Endothelial cell of umbilical vein (primary cell): ENCODE measurements around the gene SEBOX. TPM values are rescaled to one million over a fixed set of nuclear protein-coding genes. Genes with fewer than 3 reads are reported as not detected.

ENCODE experiments used
- BruUV-seq: library from RNA; stranded (reverse); fragments of 400-500 nt; replicated peaks from 2 replicates; lab custom pipeline; 2021; lab: Mats Ljungman, UMichigan
- CTCF ChIA-PET: fragments of 300-600, 350-600 bp; sonication (Branson Sonifier 250); formaldehyde crosslinking; loops from one replicate; lab custom pipeline; 2021; ENCODE audit warnings: antibody characterized with exemption, inconsistent platforms; lab: Charles Lee
- POLR2A ChIA-PET: fragments of 300-600, 350-600 bp; sonication (Branson Sonifier 250); formaldehyde crosslinking; loops from one replicate; lab custom pipeline; 2021; ENCODE audit warnings: antibody characterized with exemption, inconsistent platforms; lab: Charles Lee
- DNase-seq: peaks from one replicate; pipeline ENCODE4 v3.0.0-alpha.2; 2011; ENCODE audit warnings: low read depth, low spot score
- FAIRE-seq: peaks from 2 replicates; lab custom pipeline; 2011; peaks lifted over from hg19 to GRCh38; lab: Jason Lieb, UNC
- H2AFZ ChIP-seq: 2 replicates; pipeline ENCODE4 v1.6.0; 2012; ENCODE audit warnings: low read depth, low read length, control low read depth, inconsistent platforms
- H3K27ac ChIP-seq: 2 replicates; pipeline ENCODE4 v1.5.1; 2011; ENCODE audit warnings: low read depth, mild to moderate bottlenecking, control low read depth, low read length, moderate library complexity; ENCODE audit not compliant: insufficient read depth
- H3K27me3 ChIP-seq, 2 experiments: 2 replicates each; pipeline versions ENCODE4 v1.6.0 to v1.6.1; 2011; ENCODE audit warnings: low read length in 2 of 2, mixed read lengths in 1 of 2; ENCODE audit not compliant: control insufficient read depth in 2 of 2, insufficient read depth in 2 of 2
- H3K36me3 ChIP-seq, 2 experiments: 2 replicates in 1 of 2; 3 replicates in 1 of 2; pipeline ENCODE4 v1.5.1; 2011; ENCODE audit warnings: low read length in 2 of 2, mild to moderate bottlenecking in 1 of 2, moderate library complexity in 1 of 2; ENCODE audit not compliant: control insufficient read depth in 2 of 2, insufficient read depth in 2 of 2; ENCODE audit errors: extremely low read depth in 1 of 2
- H3K4me1 ChIP-seq: 3 replicates; pipeline ENCODE4 v1.5.1; 2011; ENCODE audit warnings: mild to moderate bottlenecking, low read length; ENCODE audit not compliant: control insufficient read depth, insufficient read depth; ENCODE audit errors: extremely low read depth
- H3K4me2 ChIP-seq: 2 replicates; pipeline ENCODE4 v1.6.1; 2011; ENCODE audit warnings: low read length, control low read depth, mixed read lengths; ENCODE audit not compliant: insufficient read depth
- H3K4me3 ChIP-seq, 3 experiments: fragments of 200-600 bp in 1 of 3; sonication (generic), shearing (Covaris generic) in 1 of 3; replicated peaks in 1 of 3; 2 replicates each; pipeline ENCODE4 v1.5.1; 2011 to 2016; ENCODE audit warnings: control low read depth in 3 of 3, low read length in 3 of 3, mild to moderate bottlenecking in 2 of 3, inconsistent platforms in 1 of 3, low read depth in 1 of 3, moderate library complexity in 1 of 3; ENCODE audit not compliant: insufficient read depth in 1 of 3
- H3K79me2 ChIP-seq: 2 replicates; pipeline ENCODE4 v1.6.0; 2012; ENCODE audit warnings: low read length, inconsistent platforms; ENCODE audit not compliant: control insufficient read depth, insufficient read depth
- H3K9ac ChIP-seq: replicated peaks from 2 replicates; pipeline ENCODE3; 2011; ENCODE audit warnings: low read length, control low read depth; ENCODE audit not compliant: insufficient read depth; ENCODE audit errors: extremely low read depth
- H3K9me1 ChIP-seq: replicated peaks from 3 replicates; pipeline ENCODE4 v1.6.0; 2011; ENCODE audit warnings: mild to moderate bottlenecking, low read length; ENCODE audit not compliant: control insufficient read depth, insufficient read depth; ENCODE audit errors: extremely low read depth
- H3K9me3 ChIP-seq: replicated peaks from 2 replicates; pipeline ENCODE4 v1.5.1; 2012; ENCODE audit warnings: low read length, inconsistent platforms; ENCODE audit not compliant: control insufficient read depth, insufficient read depth
- H4K20me1 ChIP-seq: replicated peaks from 2 replicates; pipeline ENCODE3; 2011; ENCODE audit warnings: mild to moderate bottlenecking, low read length; ENCODE audit not compliant: control insufficient read depth, insufficient read depth; ENCODE audit errors: extremely low read depth
- CTCF ChIP-seq, 2 donors: IDR thresholded peaks; 1 replicate in 1 of 2; 2 replicates in 1 of 2; pipeline ENCODE4 v1.5.1; 2011; ENCODE audit warnings: low read length in 2 of 2, mild to moderate bottlenecking in 2 of 2, moderate library complexity in 2 of 2, control low read depth in 1 of 2, inconsistent platforms in 1 of 2, low read depth in 1 of 2; ENCODE audit not compliant: insufficient read depth in 1 of 2; ENCODE audit errors: extremely low read depth in 1 of 2
- EZH2 ChIP-seq: IDR thresholded peaks from 2 replicates; pipeline ENCODE4 v1.6.1; 2012; ENCODE audit warnings: borderline replicate concordance, low read depth, mild to moderate bottlenecking, moderate library complexity, low read length, inconsistent platforms; ENCODE audit not compliant: severe bottlenecking
- FOS ChIP-seq: IDR thresholded peaks from 2 replicates; pipeline ENCODE4 v1.6.1; 2011; ENCODE audit warnings: mild to moderate bottlenecking, low read length, moderate library complexity, borderline replicate concordance; ENCODE audit not compliant: insufficient read depth
- GATA2 ChIP-seq: IDR thresholded peaks from 2 replicates; pipeline ENCODE4 v1.7.0; 2011; ENCODE audit warnings: low read depth, mild to moderate bottlenecking, moderate library complexity, mixed read lengths, low read length; ENCODE audit not compliant: insufficient read length, insufficient read depth
- JUN ChIP-seq: IDR thresholded peaks from 2 replicates; pipeline ENCODE4 v1.6.1; 2011; ENCODE audit warnings: borderline replicate concordance, low read depth; ENCODE audit not compliant: insufficient read length, insufficient read depth
- MAX ChIP-seq: IDR thresholded peaks from 2 replicates; pipeline ENCODE4 v1.6.1; 2011; ENCODE audit not compliant: insufficient read depth, insufficient read length
- MYC ChIP-seq: IDR thresholded peaks from one replicate; pipeline ENCODE4 v1.6.1; 2011; ENCODE audit warnings: mild to moderate bottlenecking, low read depth, low read length
- POLR2A ChIP-seq: IDR thresholded peaks from 2 replicates; pipeline ENCODE4 v1.6.1; 2012; ENCODE audit warnings: low read depth, mild to moderate bottlenecking, control low read depth, low read length
- POLR2AphosphoS5 ChIP-seq: IDR thresholded peaks from 2 replicates; pipeline ENCODE4 v1.6.1; 2012; ENCODE audit warnings: low read depth, mild to moderate bottlenecking, control low read depth, low read length, moderate library complexity; ENCODE audit not compliant: insufficient read depth
- dilution Hi-C: fragments of 300-500 bp; cut with MboI; formaldehyde crosslinking; loops from one replicate; pipeline ENCODE4 v1.15.0; 2019; ENCODE audit warnings: low sequenced_read_pairs; ENCODE audit not compliant: extremely low pct_ligation_motif_present
- intact Hi-C: fragments of 100-400 bp; cut with micrococcal nuclease; formaldehyde crosslinking; loops from one replicate; pipeline ENCODE4 v1.10.0; 2022
- polyA plus RNA-seq, 4 experiments: library from polyadenylated mRNA; depleted of rRNA in 3 of 4; stranded (reverse) in 3 of 4; unstranded in 1 of 4; fragments of >200 nt; gene quantifications; 2 replicates each; pipeline versions ENCODE4 v1.2.1 to v1.2.3, GENCODE V29; 2011 to 2012; ENCODE audit warnings: missing spikeins in 1 of 4
- total RNA-seq: library from RNA; stranded (reverse); gene quantifications from 2 replicates; pipeline ENCODE4 v1.2.3, GENCODE V29; 2021

SEBOX gene
- total and polyA plus RNA-seq, 2 donors (not counting 3 experiments of a cell fraction or from before 2014, with no cell fraction given), result not detected

GRCh38 chr17:28407130-28407973 lies 42.4 kb upstream of the SEBOX start:
- H3K79me2 ChIP-seq, result no peaks in the 10 kb centered on the region
- no peak overlapping the region for H3K4me2 ChIP-seq
- CTCF ChIA-PET, result interaction anchor here (1.5 to 5.1 kb wide), 2 partner anchors 9 to 13 kb away, joined by 3 to 34 read pairs; no protein-coding TSS in a partner anchor
- H3K9me1 ChIP-seq, result no peaks in the 10 kb centered on the region
- POLR2A ChIA-PET, result no interaction called here
- no peak overlapping the region for H3K9ac ChIP-seq
- no peaks in the 10 kb centered on the region for H3K9me3 ChIP-seq
- peaks cover 5% of the 10 kb centered on the region for H3K4me1 ChIP-seq
- dilution Hi-C loops, result no loop called here
- no peaks in the 10 kb centered on the region for H3K36me3 ChIP-seq
- H3K4me3 ChIP-seq, result no peak overlapping the region
- no peak overlapping the region for H2AFZ ChIP-seq
- DNase-seq (no peak), FAIRE-seq (no peak)
- intact Hi-C loops, result no loop called here
- TF ChIP-seq MYC (no peak), EZH2 (no peak), POLR2A (no peak), MAX (no peak), FOS (no peak), JUN (no peak), GATA2 (no peak), CTCF (IDR thresholded peaks at IDR 0.05; ENCODE audit: extremely low read depth in 1 of 2, insufficient read depth in 1 of 2, low read depth in 1 of 2, low read length in 2 of 2) (no peak), POLR2AphosphoS5 (no peak)
- H3K27me3 ChIP-seq, result peaks cover 11 to 13% of the 10 kb centered on the region in 2 experiments
- H4K20me1 ChIP-seq, result no peaks in the 10 kb centered on the region
- H3K27ac ChIP-seq, result no peak overlapping the region
- no TSS peak for BruUV-seq
